H1 (cell line): ENCODE data around the gene RNF214. TPM values are rescaled to one million over a fixed set of nuclear protein-coding genes. Genes with fewer than 3 reads are reported as not detected.

Source experiments
- CTCF ChIA-PET: fragments of 300-600 bp; sonication (Branson Sonifier 250); formaldehyde crosslinking; loops from one replicate; lab custom pipeline; 2021; ENCODE audit not compliant: partially characterized antibody; lab: Charles Lee
- POLR2A ChIA-PET: fragments of 300-600 bp; sonication (Branson Sonifier 250); formaldehyde crosslinking; loops from one replicate; lab custom pipeline; 2021; ENCODE audit warnings: inconsistent platforms; ENCODE audit not compliant: partially characterized antibody; lab: Charles Lee
- DNase-seq, 2 experiments: peaks; one replicate each; pipeline versions ENCODE4 v3.0.0 to v3.0.0-alpha.2; 2010 to 2022; ENCODE audit warnings: low spot score in 2 of 2, low read depth in 1 of 2, mixed read lengths in 1 of 2
- FAIRE-seq: peaks from 2 replicates; lab custom pipeline; 2011; peaks lifted over from hg19 to GRCh38; lab: Jason Lieb, UNC
- H2AFZ ChIP-seq: 2 replicates; pipeline ENCODE4 v1.8.1; 2012; ENCODE audit warnings: low read length, inconsistent platforms
- H2AK5ac ChIP-seq: 2 replicates; pipeline ENCODE4 v1.6.1; 2013; ENCODE audit warnings: low read depth, low read length
- H2BK120ac ChIP-seq: replicated peaks from 2 replicates; pipeline ENCODE3; 2013; ENCODE audit warnings: low read depth, low read length, inconsistent platforms
- H2BK12ac ChIP-seq: 2 replicates; pipeline ENCODE4 v1.6.1; 2013; ENCODE audit warnings: low read depth, low read length
- H2BK15ac ChIP-seq: 2 replicates; pipeline ENCODE4 v1.6.1; 2013; ENCODE audit warnings: low read length
- H2BK20ac ChIP-seq: 2 replicates; pipeline ENCODE4 v1.6.1; 2013; ENCODE audit warnings: low read length
- H2BK5ac ChIP-seq: 2 replicates; pipeline ENCODE4 v1.6.1; 2013; ENCODE audit warnings: low read depth, low read length
- H3K14ac ChIP-seq: 2 replicates; pipeline ENCODE4 v1.6.1; 2013; ENCODE audit warnings: inconsistent platforms; ENCODE audit not compliant: insufficient read length
- H3K18ac ChIP-seq: 2 replicates; pipeline ENCODE4 v1.6.1; 2013; ENCODE audit warnings: low read length; ENCODE audit errors: extremely low read depth
- H3K23ac ChIP-seq: 2 replicates; pipeline ENCODE4 v1.6.1; 2013; ENCODE audit warnings: inconsistent platforms; ENCODE audit not compliant: insufficient read length
- H3K23me2 ChIP-seq: 2 replicates; pipeline ENCODE4 v1.6.1; 2013; ENCODE audit warnings: low read depth, low read length
- H3K27ac ChIP-seq: 2 replicates; pipeline ENCODE4 v1.6.1; 2011; ENCODE audit warnings: low read depth, low read length, inconsistent platforms
- H3K27me3 ChIP-seq, 4 experiments: replicated peaks in 1 of 4; 1 replicate in 1 of 4; 2 replicates in 3 of 4; pipeline versions ENCODE4 v1.6.1 to v1.8.1; 2011 to 2013; ENCODE audit warnings: low read length in 3 of 4, mild to moderate bottlenecking in 3 of 4, inconsistent platforms in 2 of 4, mixed read lengths in 2 of 4, moderate library complexity in 1 of 4; ENCODE audit not compliant: control insufficient read depth in 3 of 4, insufficient read depth in 3 of 4; ENCODE audit errors: extremely low read depth in 1 of 4
- H3K36me3 ChIP-seq, 4 experiments: 2 replicates each; pipeline versions ENCODE4 v1.6.1 to v1.8.1; 2011 to 2013; ENCODE audit warnings: mild to moderate bottlenecking in 4 of 4, low read length in 3 of 4, moderate library complexity in 2 of 4, control low read depth in 1 of 4, inconsistent platforms in 1 of 4; ENCODE audit not compliant: insufficient read depth in 4 of 4, control insufficient read depth in 2 of 4
- H3K4ac ChIP-seq: replicated peaks from 2 replicates; pipeline ENCODE3; 2013; ENCODE audit warnings: low read length, low read depth, mixed read lengths, inconsistent platforms; ENCODE audit not compliant: insufficient read length
- H3K4me1 ChIP-seq, 4 experiments: replicated peaks in 1 of 4; 1 replicate in 1 of 4; 2 replicates in 3 of 4; pipeline versions ENCODE4 v1.6.1 to v1.8.1; 2011 to 2013; ENCODE audit warnings: low read length in 3 of 4, inconsistent platforms in 2 of 4, mixed read lengths in 1 of 4; ENCODE audit not compliant: insufficient read depth in 4 of 4, control insufficient read depth in 3 of 4
- H3K4me2 ChIP-seq, 2 experiments: 2 replicates each; pipeline versions ENCODE4 v1.6.1 to v1.8.1; 2011 to 2013; ENCODE audit warnings: low read depth in 2 of 2, low read length in 2 of 2, control low read depth in 1 of 2, inconsistent platforms in 1 of 2, mild to moderate bottlenecking in 1 of 2; ENCODE audit not compliant: insufficient read depth in 1 of 2
- H3K4me3 ChIP-seq, 4 experiments: fragments of 200-600, 300-600 bp in 1 of 4; sonication (generic), shearing (Covaris generic), sonication (Bioruptor Twin) in 1 of 4; 2 replicates each; pipeline versions ENCODE4 v1.5.1 to v1.8.1; 2011 to 2016; ENCODE audit warnings: low read length in 4 of 4, low read depth in 3 of 4, control low read depth in 2 of 4, inconsistent platforms in 2 of 4, mild to moderate bottlenecking in 2 of 4, mixed read lengths in 1 of 4, moderate library complexity in 1 of 4; ENCODE audit not compliant: insufficient read depth in 2 of 4; ENCODE audit errors: extremely low read depth in 1 of 4
- H3K56ac ChIP-seq: replicated peaks from 2 replicates; pipeline ENCODE3; 2013; ENCODE audit warnings: low read depth, mild to moderate bottlenecking, mixed read lengths, low read length, inconsistent platforms; ENCODE audit not compliant: insufficient read length
- H3K79me1 ChIP-seq: 2 replicates; pipeline ENCODE4 v1.6.1; 2013; ENCODE audit warnings: low read depth, low read length, control low read depth
- H3K79me2 ChIP-seq, 2 experiments: 2 replicates each; pipeline versions ENCODE4 v1.6.1 to v1.8.1; 2012 to 2013; ENCODE audit warnings: low read length in 2 of 2, mild to moderate bottlenecking in 2 of 2, inconsistent platforms in 1 of 2; ENCODE audit not compliant: insufficient read depth in 2 of 2, control insufficient read depth in 1 of 2
- H3K9ac ChIP-seq, 4 experiments: replicated peaks in 1 of 4; 1 replicate in 1 of 4; 2 replicates in 3 of 4; pipeline versions ENCODE4 v1.6.1 to v1.8.1; 2011 to 2013; ENCODE audit warnings: low read depth in 3 of 4, low read length in 3 of 4, control low read depth in 2 of 4, mild to moderate bottlenecking in 2 of 4, moderate library complexity in 2 of 4, inconsistent platforms in 1 of 4; ENCODE audit errors: extremely low read depth in 1 of 4
- H3K9me3 ChIP-seq, 2 experiments: 2 replicates each; pipeline versions ENCODE4 v1.6.1 to v1.8.1; 2012 to 2013; ENCODE audit warnings: mild to moderate bottlenecking in 2 of 2, moderate library complexity in 2 of 2, control low read depth in 1 of 2, inconsistent platforms in 1 of 2, low read depth in 1 of 2, low read length in 1 of 2, mixed read lengths in 1 of 2; ENCODE audit not compliant: insufficient read depth in 2 of 2
- H4K20me1 ChIP-seq, 2 experiments: replicated peaks in 1 of 2; 2 replicates each; pipeline versions ENCODE3 to v1.8.1; 2011 to 2013; ENCODE audit warnings: inconsistent platforms in 2 of 2, low read length in 2 of 2, mild to moderate bottlenecking in 1 of 2; ENCODE audit not compliant: insufficient read depth in 2 of 2, control insufficient read depth in 1 of 2
- H4K5ac ChIP-seq: 2 replicates; pipeline ENCODE4 v1.6.1; 2013; ENCODE audit warnings: low read length, low read depth, mixed read lengths, inconsistent platforms; ENCODE audit not compliant: insufficient read length
- H4K8ac ChIP-seq: 2 replicates; pipeline ENCODE4 v1.8.0; 2013; ENCODE audit warnings: mild to moderate bottlenecking, moderate library complexity, low read length, inconsistent platforms; ENCODE audit not compliant: insufficient read depth; ENCODE audit errors: extremely low read depth
- H4K91ac ChIP-seq: replicated peaks from 2 replicates; pipeline ENCODE3; 2013; ENCODE audit warnings: low read length, mixed read lengths, inconsistent platforms; ENCODE audit not compliant: insufficient read length
- ASH2L ChIP-seq: fragments of 200-600, 300-600 bp; sonication (generic); IDR thresholded peaks from one replicate; pipeline ENCODE4 v1.7.1; 2017; ENCODE audit warnings: low read length
- CEBPB ChIP-seq: IDR thresholded peaks from 2 replicates; pipeline ENCODE4 v1.6.1; 2012; ENCODE audit warnings: low read depth, low read length
- CHD1 ChIP-seq: IDR thresholded peaks from 2 replicates; pipeline ENCODE4 v1.6.1; 2012; ENCODE audit warnings: low read depth, low read length, improper control_type of control experiment
- CHD2 ChIP-seq: IDR thresholded peaks from 2 replicates; pipeline ENCODE4 v1.6.1; 2012; ENCODE audit warnings: low read length, improper control_type of control experiment
- CTBP2 ChIP-seq: IDR thresholded peaks from 2 replicates; pipeline ENCODE4 v1.7.0; 2011; ENCODE audit warnings: borderline replicate concordance, mild to moderate bottlenecking, moderate library complexity, mixed read lengths, low read length; ENCODE audit not compliant: insufficient read depth, insufficient read length
- POLR2AphosphoS5 ChIP-seq: IDR thresholded peaks from 2 replicates; pipeline ENCODE4 v1.6.1; 2011; ENCODE audit warnings: low read depth, low read length
- RXRA ChIP-seq: IDR thresholded peaks from 2 replicates; pipeline ENCODE4 v1.6.1; 2011; ENCODE audit warnings: low read depth, mild to moderate bottlenecking, low read length, moderate library complexity; ENCODE audit not compliant: insufficient read depth
- SP4 ChIP-seq: IDR thresholded peaks from 2 replicates; pipeline ENCODE4 v1.6.1; 2012; ENCODE audit warnings: low read length, inconsistent platforms
- TAF1 ChIP-seq: IDR thresholded peaks from 2 replicates; pipeline ENCODE4 v1.6.1; 2011; ENCODE audit warnings: mild to moderate bottlenecking, low read depth, low read length
- WGBS, 2 experiments: shearing (Covaris generic) in 1 of 2; methylation state at CpG; one replicate each; pipeline versions ENCODE4 v1.1.6 to v1.1.7; 2013 to 2015; ENCODE audit warnings: low lambda C conversion rate in 2 of 2, mixed read lengths in 2 of 2, inconsistent platforms in 1 of 2, low coverage in 1 of 2, missing lambda C conversion rate in 1 of 2; ENCODE audit not compliant: insufficient replicate concordance in 2 of 2, insufficient coverage in 1 of 2, insufficient read length in 1 of 2; ENCODE audit errors: extremely low coverage in 1 of 2, missing lambda C conversion rate in 1 of 2; 5-methylcytosine and 5-hydroxymethylcytosine counted together
- polyA plus RNA-seq, 7 experiments: library from polyadenylated mRNA; depleted of rRNA in 3 of 7; stranded (reverse) in 5 of 7; unstranded in 2 of 7; fragments of >200 nt in 5 of 7; fragments of 200-250 nt in 2 of 7; gene quantifications; 1 replicate in 5 of 7; 2 replicates in 1 of 7; 4 replicates in 1 of 7; pipeline versions ENCODE4 v1.2.1 to v1.2.3, GENCODE V29; 2011 to 2013; ENCODE audit warnings: missing spikeins in 2 of 7, mixed read lengths in 2 of 7
- total RNA-seq: library from RNA; stranded (reverse); fragmentation: NEBNext Ultra II Directional; extraction: Animal tissue kit (Norgen Biotek cat#: 25700); gene quantifications from 2 replicates; pipeline ENCODE4 v1.2.1, GENCODE V29; 2021
- TF ChIP-seq, protein P1 (sequence below), 3 experiments: IDR thresholded peaks; 1 replicate in 2 of 3; 2 replicates in 1 of 3; pipeline versions ENCODE4 v1.5.1 to v1.6.1; 2011; ENCODE audit warnings: low read length in 3 of 3, mild to moderate bottlenecking in 3 of 3, inconsistent platforms in 2 of 3, low read depth in 1 of 3, moderate library complexity in 1 of 3; ENCODE audit not compliant: insufficient read depth in 1 of 3; ENCODE audit errors: control extremely low read depth in 1 of 3
- TF ChIP-seq, protein P2 (sequence below): IDR thresholded peaks from 2 replicates; pipeline ENCODE4 v1.6.1; 2011; ENCODE audit warnings: low read length, improper control_type of control experiment

The RNF214 gene
- total and polyA plus RNA-seq, 2 of the 8 experiments (the other 6 are each of a cell fraction or from before 2014, with no cell fraction given) = 34.9 to 35.6 TPM

DNA sequence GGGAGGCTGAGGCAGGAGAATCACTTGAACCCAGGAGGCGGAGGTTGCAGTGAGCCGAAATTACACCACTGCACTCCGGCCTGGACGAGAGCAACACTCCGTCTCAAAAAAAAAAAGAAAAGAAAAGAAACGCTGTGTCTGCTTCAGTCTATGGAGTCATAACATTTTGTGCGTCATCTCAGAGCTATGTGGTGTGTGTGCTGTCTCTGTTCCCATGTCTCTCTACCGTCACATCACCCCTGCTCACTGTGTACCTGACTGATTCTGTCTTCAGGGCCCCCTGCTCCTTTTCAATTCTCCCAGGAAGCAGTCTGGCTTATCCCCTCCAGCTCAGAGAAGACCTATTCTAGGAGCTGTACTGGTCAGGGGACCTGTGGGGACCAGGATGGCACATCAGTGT is 65.7 kb downstream of the RNF214 start:
- no peak overlapping the region for H2AK5ac ChIP-seq
- H3K27ac ChIP-seq = no peak overlapping the region
- H3K23me2 ChIP-seq = no peaks in the 10 kb centered on the region
- FAIRE-seq (no peak), DNase-seq (no peak)
- H3K4me2 ChIP-seq = no peak overlapping the region
- no peak overlapping the region for H3K4ac ChIP-seq
- no peak overlapping the region for H4K91ac ChIP-seq
- H2AFZ ChIP-seq = no peak overlapping the region
- no peak overlapping the region for H3K14ac ChIP-seq
- no peak overlapping the region for H3K4me3 ChIP-seq
- peaks cover 3 to 19% (median 9%) of the 10 kb centered on the region in 4 experiments for H3K4me1 ChIP-seq
- H2BK15ac ChIP-seq = no peak overlapping the region
- no peak overlapping the region for H4K5ac ChIP-seq
- WGBS, 2 experiments = 95% methylated on average over 8 of the region's 8 CpGs; no CpG with 5 or more reads in 1 of the 2 experiments
- H2BK5ac ChIP-seq = no peak overlapping the region
- ChIA-PET CTCF (no interaction called here), POLR2A (interaction anchor here (1.3 to 1.9 kb wide), 2 partner anchors 10 to 16 kb away, joined by 4 to 6 read pairs; no protein-coding TSS in a partner anchor)
- no peak overlapping the region for H2BK12ac ChIP-seq
- H3K79me1 ChIP-seq = no peaks in the 10 kb centered on the region
- H3K79me2 ChIP-seq = no peaks in the 10 kb centered on the region
- H4K8ac ChIP-seq = no peak overlapping the region
- no peak overlapping the region for H3K18ac ChIP-seq
- H4K20me1 ChIP-seq = no peaks in the 10 kb centered on the region
- H2BK20ac ChIP-seq = no peak overlapping the region
- no peak overlapping the region for H3K9ac ChIP-seq
- no peak overlapping the region for H3K56ac ChIP-seq
- H2BK120ac ChIP-seq = no peak overlapping the region
- H3K27me3 ChIP-seq = no peaks in the 10 kb centered on the region
- no peaks in the 10 kb centered on the region for H3K9me3 ChIP-seq
- no peak overlapping the region for H3K23ac ChIP-seq
- no peaks in the 10 kb centered on the region; a peak in 1 of 8 replicates for H3K36me3 ChIP-seq
- no peak for TF ChIP-seq ASH2L
- no peak for TF ChIP-seq SP4
- TF ChIP-seq, protein P1, sequence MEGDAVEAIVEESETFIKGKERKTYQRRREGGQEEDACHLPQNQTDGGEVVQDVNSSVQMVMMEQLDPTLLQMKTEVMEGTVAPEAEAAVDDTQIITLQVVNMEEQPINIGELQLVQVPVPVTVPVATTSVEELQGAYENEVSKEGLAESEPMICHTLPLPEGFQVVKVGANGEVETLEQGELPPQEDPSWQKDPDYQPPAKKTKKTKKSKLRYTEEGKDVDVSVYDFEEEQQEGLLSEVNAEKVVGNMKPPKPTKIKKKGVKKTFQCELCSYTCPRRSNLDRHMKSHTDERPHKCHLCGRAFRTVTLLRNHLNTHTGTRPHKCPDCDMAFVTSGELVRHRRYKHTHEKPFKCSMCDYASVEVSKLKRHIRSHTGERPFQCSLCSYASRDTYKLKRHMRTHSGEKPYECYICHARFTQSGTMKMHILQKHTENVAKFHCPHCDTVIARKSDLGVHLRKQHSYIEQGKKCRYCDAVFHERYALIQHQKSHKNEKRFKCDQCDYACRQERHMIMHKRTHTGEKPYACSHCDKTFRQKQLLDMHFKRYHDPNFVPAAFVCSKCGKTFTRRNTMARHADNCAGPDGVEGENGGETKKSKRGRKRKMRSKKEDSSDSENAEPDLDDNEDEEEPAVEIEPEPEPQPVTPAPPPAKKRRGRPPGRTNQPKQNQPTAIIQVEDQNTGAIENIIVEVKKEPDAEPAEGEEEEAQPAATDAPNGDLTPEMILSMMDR (IDR thresholded peaks at IDR 0.05; ENCODE audit: control extremely low read depth in 1 of 3, insufficient read depth in 1 of 3, low read depth in 1 of 3, low read length in 3 of 3) = no peak
- no peak for TF ChIP-seq RXRA
- TF ChIP-seq CTBP2 = no peak
- TF ChIP-seq CEBPB = no peak
- TF ChIP-seq CHD2 = no peak
- TF ChIP-seq, protein P2, sequence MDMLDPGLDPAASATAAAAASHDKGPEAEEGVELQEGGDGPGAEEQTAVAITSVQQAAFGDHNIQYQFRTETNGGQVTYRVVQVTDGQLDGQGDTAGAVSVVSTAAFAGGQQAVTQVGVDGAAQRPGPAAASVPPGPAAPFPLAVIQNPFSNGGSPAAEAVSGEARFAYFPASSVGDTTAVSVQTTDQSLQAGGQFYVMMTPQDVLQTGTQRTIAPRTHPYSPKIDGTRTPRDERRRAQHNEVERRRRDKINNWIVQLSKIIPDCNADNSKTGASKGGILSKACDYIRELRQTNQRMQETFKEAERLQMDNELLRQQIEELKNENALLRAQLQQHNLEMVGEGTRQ = no peak
- TF ChIP-seq POLR2AphosphoS5 = no peak
- TF ChIP-seq TAF1 = no peak
- TF ChIP-seq CHD1 = no peak
